Measurements from ENCODE around the gene PLCB2.

GRCh38 chr15:40246496-40247280 lies 61.0 kb downstream of the PLCB2 start:
- TF ChIP-seq REST (IDR thresholded peaks at IDR 0.05; ENCODE audit: low read depth) (no peak), RAD21 (IDR thresholded peaks at IDR 0.05; ENCODE audit: low read depth) (no peak), CEBPB (IDR thresholded peaks at IDR 0.05) (no peak), MAX (IDR thresholded peaks at IDR 0.05) (no peak), YY1 (IDR thresholded peaks at IDR 0.05; ENCODE audit: low read depth) (no peak), TAF1 (IDR thresholded peaks at IDR 0.05; ENCODE audit: low read depth) (no peak), USF1 (IDR thresholded peaks at IDR 0.05) (no peak)
